Vagina (tissue), 2 donors: ENCODE measurements around the gene SCYGR3.

Source experiments
- POLR2A ChIP-seq, 2 donors: fragments of 450-650 bp; IDR thresholded peaks; one replicate each; pipeline ENCODE4 v1.6.1; 2017; ENCODE audit warnings: antibody characterized with exemption in 2 of 2, mild to moderate bottlenecking in 2 of 2, moderate library complexity in 2 of 2
- POLR2AphosphoS5 ChIP-seq, 2 donors: sonication (generic); formaldehyde crosslinking; IDR thresholded peaks; one replicate each; pipeline ENCODE4 v1.9.0; 2017; ENCODE audit warnings: antibody characterized with exemption in 2 of 2, mild to moderate bottlenecking in 2 of 2, low read depth in 1 of 2; ENCODE audit not compliant: insufficient read depth in 1 of 2
- TF ChIP-seq, protein P1 (sequence below), 3 experiments: fragments of 450-650 bp in 2 of 3; fragments of 200-600 bp in 1 of 3; sonication (generic) in 1 of 3; IDR thresholded peaks; one replicate each; pipeline ENCODE4 v1.5.1; 2017 to 2019; ENCODE audit warnings: antibody characterized with exemption in 3 of 3, mild to moderate bottlenecking in 2 of 3, moderate library complexity in 2 of 3

DNA sequence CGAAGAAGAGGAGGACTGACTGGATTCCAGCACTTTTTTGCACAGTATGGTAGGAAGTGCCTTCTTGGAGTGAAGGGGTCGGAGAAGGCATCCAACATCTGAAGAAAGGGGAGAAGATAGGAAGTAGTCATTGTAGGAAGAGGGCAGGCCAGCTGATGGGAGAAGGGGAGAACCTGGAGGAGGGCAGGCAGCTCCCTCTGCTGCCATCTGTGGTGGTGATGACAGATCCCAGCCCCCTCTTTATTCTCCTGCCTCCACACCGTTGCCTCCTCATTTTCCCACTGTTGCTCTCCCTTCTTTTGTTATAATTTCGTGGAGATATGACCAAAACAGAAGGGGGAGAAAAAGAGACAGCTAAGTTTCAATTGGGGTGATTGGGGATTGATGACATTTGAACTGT lies 18.8 kb downstream of the SCYGR3 start:
- TF ChIP-seq, protein P1, sequence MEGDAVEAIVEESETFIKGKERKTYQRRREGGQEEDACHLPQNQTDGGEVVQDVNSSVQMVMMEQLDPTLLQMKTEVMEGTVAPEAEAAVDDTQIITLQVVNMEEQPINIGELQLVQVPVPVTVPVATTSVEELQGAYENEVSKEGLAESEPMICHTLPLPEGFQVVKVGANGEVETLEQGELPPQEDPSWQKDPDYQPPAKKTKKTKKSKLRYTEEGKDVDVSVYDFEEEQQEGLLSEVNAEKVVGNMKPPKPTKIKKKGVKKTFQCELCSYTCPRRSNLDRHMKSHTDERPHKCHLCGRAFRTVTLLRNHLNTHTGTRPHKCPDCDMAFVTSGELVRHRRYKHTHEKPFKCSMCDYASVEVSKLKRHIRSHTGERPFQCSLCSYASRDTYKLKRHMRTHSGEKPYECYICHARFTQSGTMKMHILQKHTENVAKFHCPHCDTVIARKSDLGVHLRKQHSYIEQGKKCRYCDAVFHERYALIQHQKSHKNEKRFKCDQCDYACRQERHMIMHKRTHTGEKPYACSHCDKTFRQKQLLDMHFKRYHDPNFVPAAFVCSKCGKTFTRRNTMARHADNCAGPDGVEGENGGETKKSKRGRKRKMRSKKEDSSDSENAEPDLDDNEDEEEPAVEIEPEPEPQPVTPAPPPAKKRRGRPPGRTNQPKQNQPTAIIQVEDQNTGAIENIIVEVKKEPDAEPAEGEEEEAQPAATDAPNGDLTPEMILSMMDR (IDR thresholded peaks at IDR 0.05), result no peak
- TF ChIP-seq POLR2AphosphoS5 (IDR thresholded peaks at IDR 0.05; ENCODE audit: insufficient read depth in 1 of 2, low read depth in 1 of 2), result no peak
- TF ChIP-seq POLR2A (IDR thresholded peaks at IDR 0.05), result no peak
